GM12891 (cell line): ENCODE data around the gene CELF2.
A peak's percentile ranks its signal among the peaks of the same experiment; 100 is the strongest.
"Not testable (repeated sequence)": the region's sequence is repeated elsewhere in the genome, so short reads cannot be mapped to it uniquely, and the experiment has no call there.

Source experiments
- DNase-seq: peaks from one replicate; pipeline ENCODE4 v3.0.0; 2011; ENCODE audit warnings: low spot score; ENCODE audit not compliant: insufficient read length
- FAIRE-seq: peaks from 2 replicates; lab custom pipeline; 2011; peaks lifted over from hg19 to GRCh38; lab: Jason Lieb, UNC
- PAX5 ChIP-seq: IDR thresholded peaks from 2 replicates; pipeline ENCODE4 v1.6.1; 2011; ENCODE audit warnings: low read length, moderate library complexity, mild to moderate bottlenecking; ENCODE audit not compliant: insufficient read depth, severe bottlenecking
- POLR2A ChIP-seq: IDR thresholded peaks from 2 replicates; pipeline ENCODE4 v1.6.1; 2011; ENCODE audit warnings: low read depth, low read length, control low read depth
- POLR2AphosphoS5 ChIP-seq: IDR thresholded peaks from 2 replicates; pipeline ENCODE4 v1.6.1; 2011; ENCODE audit warnings: low read depth, low read length, control low read depth
- POU2F2 ChIP-seq: IDR thresholded peaks from 2 replicates; pipeline ENCODE4 v1.6.1; 2011; ENCODE audit warnings: low read depth, mild to moderate bottlenecking, control low read depth, low read length, moderate library complexity
- SPI1 ChIP-seq: IDR thresholded peaks from 2 replicates; pipeline ENCODE4 v1.6.1; 2011; ENCODE audit warnings: low read depth, low read length, control low read depth
- TAF1 ChIP-seq: IDR thresholded peaks from 2 replicates; pipeline ENCODE4 v1.6.1; 2011; ENCODE audit warnings: low read depth, low read length, control low read depth

Gene CELF2

DNA sequence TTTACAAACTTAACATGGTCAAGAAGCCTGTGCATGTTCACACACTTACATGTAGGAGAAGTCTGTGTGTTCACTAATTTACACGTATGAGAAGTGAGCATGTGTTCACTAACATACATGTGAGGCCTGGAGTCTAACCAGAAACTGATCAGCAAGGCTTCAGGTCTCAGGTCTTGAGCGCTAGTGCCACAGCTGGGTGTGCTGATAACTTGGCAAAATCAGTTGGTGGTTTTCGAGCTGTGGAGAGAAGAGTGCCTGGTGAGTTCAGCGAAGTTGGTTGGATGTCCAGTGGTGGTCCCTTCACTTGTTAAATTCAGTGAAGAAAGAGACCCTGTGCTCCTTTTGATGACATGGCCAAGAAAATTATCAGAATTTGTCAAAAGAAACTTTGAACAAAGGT lies 98.7 kb downstream of the CELF2 start:
- no peak for DNase-seq
- no peak for FAIRE-seq
- no peak for TF ChIP-seq TAF1
- TF ChIP-seq POU2F2: no peak
- no peak for TF ChIP-seq SPI1
- TF ChIP-seq POLR2AphosphoS5: no peak
- TF ChIP-seq POLR2A: no peak
- no peak for TF ChIP-seq PAX5

GRCh38 chr10:11116817-11117216 lies 99.1 kb downstream of the CELF2 start:
- no peak for DNase-seq
- TF ChIP-seq SPI1 (no peak), POU2F2 (no peak), POLR2AphosphoS5 (no peak), TAF1 (no peak)
- no peak for FAIRE-seq

- FAIRE-seq: no peak
- TF ChIP-seq PAX5 (no peak), SPI1 (no peak), POLR2AphosphoS5 (no peak), POU2F2 (no peak), POLR2A (no peak), TAF1 (no peak)
- no peak for DNase-seq
Observed at GRCh38 chr10:11118686-11119085, 101.0 kb downstream of the CELF2 start.

DNA sequence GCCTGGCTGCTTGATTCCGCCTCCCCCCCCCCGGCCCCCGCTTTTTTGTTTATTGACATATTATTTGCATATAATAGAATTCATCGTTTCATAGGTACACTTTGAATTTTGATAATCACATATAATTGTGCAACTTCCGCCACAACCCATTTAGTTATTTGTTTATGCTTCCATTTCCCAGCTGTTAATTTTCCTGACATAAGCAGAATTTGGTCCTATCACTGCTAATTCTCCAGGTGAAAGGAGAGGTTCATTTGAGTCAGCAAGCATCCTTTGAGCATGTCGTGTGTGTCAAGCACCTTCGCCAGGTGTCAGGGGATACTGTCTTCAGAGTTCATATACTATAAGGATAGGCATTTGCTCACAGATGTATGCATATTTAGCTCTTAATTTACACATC lies 102.2 kb downstream of the CELF2 start:
- FAIRE-seq (no peak), DNase-seq (no peak)
- TF ChIP-seq SPI1 (no peak), POLR2A (no peak), POLR2AphosphoS5 (no peak), TAF1 (no peak), POU2F2 (no peak), PAX5 (no peak)

DNA sequence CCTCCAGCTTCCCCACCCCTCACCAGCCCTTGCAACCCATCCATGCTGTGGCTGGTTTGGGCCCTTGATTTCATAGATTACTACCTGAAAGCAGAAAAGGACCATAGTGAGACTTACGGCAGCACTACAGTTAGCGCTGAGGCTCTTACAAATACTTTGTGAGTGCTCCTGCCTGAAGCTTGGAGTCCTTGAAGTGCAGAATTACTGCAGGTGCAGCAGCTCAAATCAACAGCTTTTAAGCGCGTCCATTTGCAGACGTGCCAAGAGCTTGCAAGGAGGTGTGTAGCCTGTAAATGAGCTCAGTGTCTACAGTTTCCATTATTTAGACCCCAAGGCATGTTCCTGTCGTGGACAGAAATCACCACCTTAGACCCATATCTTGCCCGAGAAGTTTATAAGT lies 103.0 kb downstream of the CELF2 start:
- DNase-seq: no peak
- no peak for TF ChIP-seq POU2F2
- no peak for TF ChIP-seq PAX5
- no peak for TF ChIP-seq TAF1
- no peak for TF ChIP-seq SPI1
- no peak for TF ChIP-seq POLR2A
- no peak for TF ChIP-seq POLR2AphosphoS5
- FAIRE-seq: no peak

- not testable (repeated sequence) for FAIRE-seq
Observed at GRCh38 chr10:11123892-11124291, 106.2 kb downstream of the CELF2 start.

DNA sequence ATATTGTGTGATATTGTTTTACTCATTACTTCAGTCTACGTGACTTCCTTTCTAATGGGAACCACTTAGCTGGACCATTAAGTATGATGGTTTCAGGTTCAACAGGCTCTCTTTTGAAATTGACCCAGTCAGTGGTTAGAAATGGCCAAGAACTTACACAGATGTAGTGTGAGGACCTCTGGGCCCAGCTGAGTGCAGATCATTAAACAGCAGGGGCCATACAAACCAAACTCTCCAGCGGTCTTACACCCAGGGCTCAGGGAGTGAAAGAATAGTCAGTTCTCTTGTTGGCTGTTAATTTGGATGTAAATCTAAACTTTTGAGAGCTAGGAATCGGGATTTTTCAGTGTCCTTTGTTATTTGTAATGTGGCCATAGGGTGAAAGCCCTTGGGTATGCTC lies 107.3 kb downstream of the CELF2 start:
- no peak for FAIRE-seq
- no peak for DNase-seq

More at GRCh38 chr10:11123892-11124291, 106.2 kb downstream of the CELF2 start:
- DNase-seq: not testable (repeated sequence)

DNA sequence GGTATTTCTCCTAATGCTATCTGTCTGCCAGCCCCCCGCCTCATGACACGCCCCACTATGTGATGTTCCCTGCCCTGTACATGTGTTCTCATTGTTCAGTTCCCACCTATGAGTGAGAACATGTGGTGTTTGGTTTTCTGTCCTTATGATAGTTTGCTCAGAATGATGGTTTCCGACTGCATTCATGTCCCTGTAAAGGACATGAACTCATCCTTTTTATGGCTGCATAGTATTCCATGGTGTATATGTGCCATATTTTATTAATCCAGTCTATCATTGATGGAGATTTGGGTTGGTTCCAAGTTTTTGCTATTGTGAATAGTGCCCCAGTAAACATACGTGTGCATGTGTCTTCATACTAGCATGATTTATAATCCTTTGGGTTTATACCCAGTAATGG lies 109.3 kb downstream of the CELF2 start:
- not testable (repeated sequence) for FAIRE-seq

More for the DNA sequence above, 107.3 kb downstream of the CELF2 start:
- TF ChIP-seq PAX5 (no peak), POU2F2 (no peak), POLR2A (no peak), POLR2AphosphoS5 (no peak), SPI1 (no peak), TAF1 (no peak)

GRCh38 chr10:11131112-11131639 lies 113.5 kb downstream of the CELF2 start:
- peak; percentile 54 for FAIRE-seq
- TF ChIP-seq POLR2A (no peak), SPI1 (no peak), POLR2AphosphoS5 (no peak), POU2F2 (no peak), TAF1 (no peak), PAX5 (no peak)
- DNase-seq: no peak

More for the DNA sequence above, 109.3 kb downstream of the CELF2 start:
- not testable (repeated sequence) for DNase-seq

DNA sequence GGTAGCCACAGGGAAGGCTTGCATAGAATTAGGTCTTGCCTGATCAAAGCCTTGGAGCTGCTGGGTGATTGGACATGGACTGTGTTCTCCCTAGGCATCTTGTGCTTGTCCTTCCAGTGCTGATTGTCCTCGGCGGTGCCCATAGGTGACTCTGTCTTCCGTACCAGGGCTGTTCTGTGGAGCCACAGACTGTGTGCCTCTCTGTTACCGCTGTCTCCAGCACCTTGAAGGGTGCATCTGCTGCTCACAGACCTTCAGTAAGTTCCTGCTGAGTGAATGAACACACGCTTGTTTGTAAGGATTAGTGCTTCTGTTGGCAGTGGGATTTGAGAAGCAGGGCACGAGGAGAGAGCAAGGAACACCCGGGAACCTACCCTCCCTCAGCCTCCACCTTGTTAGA lies 116.7 kb downstream of the CELF2 start:
- DNase-seq: no peak
- TF ChIP-seq TAF1 (no peak), POU2F2 (no peak), POLR2AphosphoS5 (no peak), POLR2A (no peak), SPI1 (no peak), PAX5 (no peak)
- no peak for FAIRE-seq
